Naive B cell (primary cell): ENCODE measurements around the gene E2F8. TPM values are rescaled to one million over a fixed set of nuclear protein-coding genes. Genes with fewer than 3 reads are reported as not detected.

Source experiments
- ATAC-seq, 2 donors: fragments of 150-1000 bp; cut with Tn5 transposase; 2 replicates each; pipeline ENCODE4 v1.10.0; 2021; ENCODE audit warnings: low read depth in 2 of 2, mild to moderate bottlenecking in 2 of 2, moderate library complexity in 2 of 2
- DNase-seq: peaks from one replicate; pipeline ENCODE4 v3.0.0; 2022
- H3K27ac Mint-ChIP-seq, 6 donors: one replicate each; pipeline ENCODE4 v1.8.0; 2020 to 2022; ENCODE audit warnings: mild to moderate bottlenecking in 6 of 6, mixed read lengths in 6 of 6, moderate library complexity in 5 of 6, inconsistent platforms in 2 of 6
- H3K27me3 Mint-ChIP-seq, 3 donors: one replicate each; pipeline ENCODE4 v1.8.0; 2021 to 2022; ENCODE audit warnings: mixed read lengths in 3 of 3, mild to moderate bottlenecking in 1 of 3
- H3K36me3 Mint-ChIP-seq, 2 donors: one replicate each; pipeline ENCODE4 v1.8.0; 2020 to 2022; ENCODE audit warnings: mixed read lengths in 2 of 2, inconsistent platforms in 1 of 2, mild to moderate bottlenecking in 1 of 2
- H3K4me1 Mint-ChIP-seq, 3 donors: one replicate each; pipeline ENCODE4 v1.8.0; 2020 to 2022; ENCODE audit warnings: mixed read lengths in 3 of 3, inconsistent platforms in 1 of 3, mild to moderate bottlenecking in 1 of 3, moderate library complexity in 1 of 3
- H3K4me3 Mint-ChIP-seq, 8 donors: one replicate each; pipeline ENCODE4 v1.8.0; 2020 to 2022; ENCODE audit warnings: mild to moderate bottlenecking in 8 of 8, mixed read lengths in 8 of 8, moderate library complexity in 8 of 8, inconsistent platforms in 2 of 8
- H3K9me3 Mint-ChIP-seq, 7 donors: one replicate each; pipeline ENCODE4 v1.8.0; 2020 to 2022; ENCODE audit warnings: mixed read lengths in 7 of 7, mild to moderate bottlenecking in 5 of 7, inconsistent platforms in 2 of 7, moderate library complexity in 1 of 7
- polyA plus RNA-seq, 6 donors: library from polyadenylated mRNA; unstranded; fragments of 300-500 nt; fragmentation: Illumina TruSeq; gene quantifications; one replicate each; pipeline ENCODE4 v1.2.3, GENCODE V29; 2021; ENCODE audit warnings: low read depth in 6 of 6

Gene E2F8
- polyA plus RNA-seq, 6 donors from 2014 or later = not detected

DNA sequence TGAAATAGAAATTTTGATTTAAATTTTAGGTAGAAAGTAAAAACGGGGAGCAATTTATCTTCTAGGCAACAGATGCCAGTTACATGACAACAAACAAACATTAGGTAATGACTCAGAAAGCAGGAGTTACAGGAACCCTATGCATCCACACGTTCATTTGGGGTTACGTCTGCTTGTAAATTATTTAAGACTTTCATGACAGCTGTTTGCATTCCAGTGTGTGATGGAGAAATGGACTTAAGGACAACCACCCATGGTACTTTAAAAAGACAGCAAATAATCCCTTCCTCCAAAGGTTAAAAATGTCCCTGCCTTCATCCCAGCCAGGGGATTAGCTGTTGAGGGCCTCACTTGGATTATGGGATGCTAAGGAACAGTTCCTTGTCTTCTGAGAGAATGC, 11.8 kb downstream of the E2F8 start:
- DNase-seq (no peak), ATAC-seq (no peak)
- H3K4me3 Mint-ChIP-seq = no peak overlapping the region
- no peaks in the 10 kb centered on the region for H3K27me3 Mint-ChIP-seq
- H3K36me3 Mint-ChIP-seq = no peaks in the 10 kb centered on the region
- no peaks in the 10 kb centered on the region for H3K4me1 Mint-ChIP-seq
- H3K9me3 Mint-ChIP-seq = peaks cover 0 to 2% (median 0%) of the 10 kb centered on the region in 7 donors
- H3K27ac Mint-ChIP-seq = no peak overlapping the region

DNA sequence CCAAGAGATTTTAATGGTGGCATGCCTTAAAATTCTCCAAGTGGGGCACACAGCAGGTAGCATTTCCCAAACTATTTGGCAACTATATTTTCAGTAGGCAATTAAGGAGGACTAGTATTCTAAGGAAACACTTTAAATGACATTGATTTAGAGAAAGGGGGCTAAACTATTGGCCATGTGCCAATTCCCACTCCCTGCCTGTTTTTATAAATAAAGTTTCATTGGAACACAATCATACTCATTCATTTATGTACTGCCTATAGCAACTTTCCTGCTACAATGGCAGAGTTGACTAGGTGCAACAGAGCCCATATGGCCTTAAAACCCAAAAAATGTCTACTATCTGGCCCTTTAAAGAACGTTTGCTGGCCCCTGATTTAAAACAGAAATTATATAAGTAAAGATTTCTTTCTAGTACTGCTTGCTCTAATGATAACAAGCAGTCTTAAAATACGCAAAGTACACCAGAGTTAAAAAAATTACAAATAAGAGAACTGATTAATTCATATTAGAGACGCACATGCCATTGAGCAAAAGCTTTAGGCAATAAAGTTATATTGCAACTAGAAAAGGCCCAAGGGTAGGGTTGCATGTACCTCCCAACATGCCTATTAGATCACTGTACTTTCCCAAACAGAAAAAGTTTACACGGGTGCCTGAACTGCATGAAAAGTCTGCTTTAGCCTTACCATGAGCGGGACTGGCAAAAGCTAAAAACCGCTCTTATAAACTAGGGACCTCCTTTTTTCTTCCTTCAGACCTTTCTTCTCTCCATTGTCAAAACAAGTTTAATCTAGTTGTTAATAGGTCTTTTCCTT, 14.2 kb downstream of the E2F8 start:
- no peak overlapping the region for H3K4me3 Mint-ChIP-seq
- H3K36me3 Mint-ChIP-seq = no peaks in the 10 kb centered on the region
- DNase-seq = no peak

DNA sequence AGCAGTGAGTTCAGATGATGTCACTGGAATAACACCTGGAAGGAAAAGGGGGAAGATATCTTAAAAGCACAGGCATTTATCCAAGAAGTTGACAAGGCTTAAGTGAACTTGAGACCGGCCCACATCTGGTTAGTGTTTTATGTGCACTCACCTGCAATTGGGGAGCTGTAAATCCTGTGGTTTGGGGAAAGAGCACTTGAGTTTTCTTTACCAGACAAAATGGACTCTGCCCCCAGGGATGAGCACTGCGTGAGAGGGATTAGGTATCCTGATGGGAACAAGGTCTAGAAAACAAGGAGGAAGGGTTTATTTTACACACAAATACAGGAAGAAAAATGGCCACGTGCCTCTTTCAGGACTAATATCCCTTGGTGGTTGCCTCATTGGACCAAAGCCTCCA, 15.2 kb downstream of the E2F8 start:
- peak overlapping the region in 1 of 6 donors; percentile 67 for H3K27ac Mint-ChIP-seq

More for the DNA sequence above, 14.2 kb downstream of the E2F8 start:
- H3K4me1 Mint-ChIP-seq = no peaks in the 10 kb centered on the region
- H3K27me3 Mint-ChIP-seq = no peaks in the 10 kb centered on the region
- no peak overlapping the region for H3K27ac Mint-ChIP-seq
- peaks cover 0 to 2% (median 0%) of the 10 kb centered on the region in 7 donors for H3K9me3 Mint-ChIP-seq
- no peak for ATAC-seq

DNA sequence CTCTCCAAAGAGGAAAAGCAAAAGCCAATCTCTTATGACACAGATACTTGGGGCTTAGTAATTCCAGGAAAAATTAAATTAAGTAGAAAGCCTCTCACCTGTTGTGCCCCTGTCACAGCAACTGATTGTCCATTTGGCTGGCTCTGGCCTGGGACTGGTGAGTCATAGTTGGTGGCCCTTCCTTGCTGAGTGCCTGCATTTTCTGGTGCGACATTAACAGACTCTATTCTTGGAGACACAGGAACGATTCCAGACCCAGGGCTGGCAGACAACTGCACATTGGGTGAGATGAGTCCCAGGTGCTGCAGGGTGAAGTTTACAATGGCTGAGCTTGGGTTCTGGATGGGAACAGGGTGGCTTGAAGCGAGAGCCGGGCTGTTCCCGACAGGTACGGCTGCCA, 15.6 kb downstream of the E2F8 start:
- H3K9me3 Mint-ChIP-seq = peaks cover 0 to 5% (median 0%) of the 10 kb centered on the region in 7 donors
- ATAC-seq = no peak
- H3K27me3 Mint-ChIP-seq = no peaks in the 10 kb centered on the region
- H3K27ac Mint-ChIP-seq = peak overlapping the region in 1 of 6 donors; percentile 4
- H3K36me3 Mint-ChIP-seq = no peaks in the 10 kb centered on the region
- no peak overlapping the region for H3K4me3 Mint-ChIP-seq
- no peaks in the 10 kb centered on the region for H3K4me1 Mint-ChIP-seq
- no peak for DNase-seq

More for the DNA sequence above, 15.2 kb downstream of the E2F8 start:
- no peak for ATAC-seq
- H3K27me3 Mint-ChIP-seq = no peaks in the 10 kb centered on the region
- H3K4me3 Mint-ChIP-seq = no peak overlapping the region
- no peak for DNase-seq
- no peaks in the 10 kb centered on the region for H3K36me3 Mint-ChIP-seq
- H3K9me3 Mint-ChIP-seq = peaks cover 0 to 5% (median 0%) of the 10 kb centered on the region in 7 donors
- H3K4me1 Mint-ChIP-seq = no peaks in the 10 kb centered on the region

DNA sequence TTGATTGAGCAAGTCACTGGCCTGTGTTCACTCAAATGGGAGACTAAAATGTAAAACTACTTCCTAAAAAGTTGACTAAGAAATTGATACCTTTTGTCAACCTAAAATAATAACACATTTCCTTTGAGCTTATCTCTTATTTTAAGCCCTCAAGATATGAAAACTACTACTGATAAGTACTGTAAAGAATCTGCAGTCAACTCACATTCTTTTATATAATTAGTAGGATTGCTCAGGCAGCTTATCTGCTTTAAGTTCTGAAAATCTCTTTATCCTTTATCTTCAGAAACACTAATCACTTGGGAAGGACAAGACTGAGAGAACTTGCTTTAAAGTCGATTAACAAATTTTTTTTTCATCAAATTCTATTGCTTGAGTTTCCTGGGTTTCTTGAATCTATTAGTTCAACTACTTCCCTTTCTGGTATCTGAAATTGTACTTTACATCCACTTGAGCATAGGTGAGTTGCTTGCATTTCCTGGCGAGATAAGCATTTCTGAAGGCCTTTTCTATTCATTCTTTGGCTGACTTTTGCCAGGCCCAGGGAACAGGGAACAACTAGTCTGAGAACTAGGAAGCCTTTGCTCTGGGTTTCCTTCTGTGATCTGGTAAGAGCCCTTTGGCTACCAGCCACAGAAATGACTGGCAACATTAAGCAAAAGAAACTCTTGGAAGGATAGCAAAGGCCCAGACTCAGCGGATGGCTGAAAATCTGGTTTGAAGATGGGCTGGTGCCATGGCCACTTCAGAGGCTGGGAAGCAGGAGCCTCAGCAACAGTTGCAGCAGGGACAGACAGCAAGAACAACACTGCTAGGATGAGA, 19.6 kb downstream of the E2F8 start:
- Mint-ChIP-seq H3K4me1 (no peaks in the 10 kb centered on the region), H3K36me3 (no peaks in the 10 kb centered on the region), H3K4me3 (peak overlapping the region in 1 of 8 donors; percentile 54), H3K27ac (no peak overlapping the region), H3K9me3 (peaks cover 0 to 5% (median 0%) of the 10 kb centered on the region in 7 donors), H3K27me3 (peaks cover 0 to 5% (median 5%) of the 10 kb centered on the region in 3 donors)
- DNase-seq (no peak), ATAC-seq (no peak)

DNA sequence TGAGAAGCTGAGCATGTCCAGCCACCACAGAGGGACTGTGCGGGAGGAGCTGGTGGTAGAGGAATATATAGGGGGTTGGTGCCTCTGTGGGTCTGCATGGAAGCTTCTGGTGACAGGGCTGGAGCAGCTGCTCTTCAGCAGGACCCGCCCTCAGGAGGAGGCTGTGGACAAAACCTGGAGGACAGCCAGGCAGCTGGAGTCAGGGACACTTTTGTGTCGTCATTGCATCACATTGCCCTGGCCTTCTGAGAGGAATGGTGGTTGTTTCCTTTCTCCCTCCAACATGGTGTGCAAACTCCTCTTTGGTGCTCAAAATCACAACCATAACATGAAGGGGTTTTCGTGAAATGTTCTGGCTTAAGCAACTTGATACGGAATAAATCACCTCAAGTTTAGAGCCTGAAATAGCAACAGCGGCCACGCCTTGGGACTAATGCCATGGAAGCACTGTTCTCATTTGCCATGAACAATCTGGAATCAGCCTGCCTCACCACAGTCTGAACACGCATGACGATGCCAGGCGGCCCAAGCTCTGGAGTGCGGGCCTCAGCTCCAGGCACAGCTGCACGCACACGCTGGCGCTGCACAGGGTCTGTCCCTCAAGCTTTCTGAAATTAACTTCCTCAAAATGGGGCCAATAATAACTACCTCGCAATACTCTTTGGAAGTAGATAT, 21.8 kb downstream of the E2F8 start:
- H3K27ac Mint-ChIP-seq = no peak overlapping the region
- no peak for ATAC-seq
- H3K27me3 Mint-ChIP-seq = peaks cover 12 to 18% (median 16%) of the 10 kb centered on the region in 3 donors
- no peaks in the 10 kb centered on the region for H3K4me1 Mint-ChIP-seq
- H3K9me3 Mint-ChIP-seq = peaks cover 0 to 5% (median 0%) of the 10 kb centered on the region in 7 donors
- H3K36me3 Mint-ChIP-seq = no peaks in the 10 kb centered on the region
- H3K4me3 Mint-ChIP-seq = no peak overlapping the region
- no peak for DNase-seq

DNA sequence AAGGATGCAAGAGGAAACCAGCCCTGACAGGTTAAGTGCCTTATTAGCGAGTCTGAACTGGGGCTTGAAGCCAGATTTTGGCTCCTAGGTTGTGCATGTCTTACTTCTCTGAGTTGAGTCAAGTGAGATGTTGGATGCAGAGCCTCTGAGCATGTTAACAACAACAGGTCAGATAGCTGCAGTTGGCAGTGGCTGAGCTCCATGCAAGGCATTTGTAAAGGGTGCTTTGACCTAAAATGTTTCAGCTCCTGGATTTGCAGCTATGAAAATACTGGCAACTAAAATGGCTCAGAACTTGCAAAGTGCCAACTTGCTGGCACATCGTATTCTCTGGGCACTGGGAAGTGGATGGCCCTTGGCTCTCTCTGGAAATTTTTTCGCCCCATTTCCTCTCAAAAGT, 22.5 kb downstream of the E2F8 start:
- DNase-seq (no peak), ATAC-seq (no peak)
- Mint-ChIP-seq H3K36me3 (no peaks in the 10 kb centered on the region), H3K27ac (no peak overlapping the region), H3K4me1 (no peaks in the 10 kb centered on the region), H3K4me3 (no peak overlapping the region), H3K27me3 (peaks cover 18 to 25% (median 22%) of the 10 kb centered on the region in 3 donors), H3K9me3 (peaks cover 0 to 5% (median 0%) of the 10 kb centered on the region in 7 donors)

DNA sequence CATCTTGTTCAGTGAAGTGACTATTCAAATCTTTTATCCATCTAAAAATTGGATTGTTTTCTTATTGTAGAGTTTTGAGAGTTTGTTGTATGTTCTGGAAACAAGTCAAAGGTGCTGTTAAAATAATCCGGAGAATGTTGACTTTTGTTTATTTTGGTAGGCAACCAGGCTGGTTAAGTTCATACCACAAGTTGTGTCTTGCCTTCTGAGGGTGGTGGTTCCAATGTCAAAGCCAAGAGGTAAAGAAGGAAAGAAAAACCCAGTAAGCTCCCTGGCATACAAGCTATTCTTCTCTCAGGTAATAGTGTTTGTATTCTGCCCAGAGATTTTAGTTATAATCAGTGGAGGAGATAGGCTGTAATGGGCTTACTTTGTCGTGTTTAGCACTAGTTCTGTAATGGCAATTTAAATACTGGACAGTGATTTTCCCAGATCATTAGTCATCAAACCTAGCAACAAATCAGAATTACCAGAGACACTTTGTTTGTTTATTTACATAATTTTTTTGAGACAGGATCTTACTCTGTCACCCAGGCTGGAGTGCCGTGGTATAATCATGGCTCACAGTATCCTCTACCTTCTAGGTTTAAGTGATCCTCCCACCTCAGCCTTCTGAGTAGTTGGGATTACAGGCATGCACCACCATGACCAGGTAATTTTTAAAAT, 23.9 kb downstream of the E2F8 start:
- ATAC-seq = no peak

DNA sequence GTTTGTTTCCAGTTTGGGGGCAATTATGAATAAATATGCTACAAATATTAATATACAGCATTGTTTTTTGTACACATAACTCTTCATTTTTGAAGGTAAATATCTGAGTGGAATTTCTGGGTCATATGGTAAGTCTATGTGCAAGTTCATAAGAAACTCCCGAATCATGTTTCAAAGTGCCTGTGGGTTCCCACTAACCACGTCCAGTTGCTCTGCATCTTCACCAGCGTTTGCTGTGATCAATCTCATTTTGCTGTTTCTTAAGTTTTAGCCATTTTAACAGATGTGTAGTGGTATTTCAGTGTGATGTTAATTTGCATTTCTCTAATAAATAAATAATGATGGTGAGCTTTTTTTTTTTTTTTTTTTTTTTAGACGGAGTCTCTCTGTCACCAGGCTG, 24.7 kb downstream of the E2F8 start:
- DNase-seq = no peak
- no peaks in the 10 kb centered on the region for H3K36me3 Mint-ChIP-seq
- no peak overlapping the region for H3K4me3 Mint-ChIP-seq
- H3K27ac Mint-ChIP-seq = no peak overlapping the region
- H3K4me1 Mint-ChIP-seq = no peaks in the 10 kb centered on the region
- no peak for ATAC-seq
- peaks cover 35 to 38% (median 35%) of the 10 kb centered on the region in 3 donors for H3K27me3 Mint-ChIP-seq
- no peaks in the 10 kb centered on the region for H3K9me3 Mint-ChIP-seq

More for the DNA sequence above, 23.9 kb downstream of the E2F8 start:
- H3K4me3 Mint-ChIP-seq = no peak overlapping the region
- no peak for DNase-seq
- H3K27ac Mint-ChIP-seq = no peak overlapping the region
- H3K9me3 Mint-ChIP-seq = peaks cover 0 to 2% (median 0%) of the 10 kb centered on the region in 7 donors
- no peaks in the 10 kb centered on the region for H3K4me1 Mint-ChIP-seq
- H3K36me3 Mint-ChIP-seq = no peaks in the 10 kb centered on the region
- peaks cover 31 to 35% (median 33%) of the 10 kb centered on the region in 3 donors for H3K27me3 Mint-ChIP-seq

DNA sequence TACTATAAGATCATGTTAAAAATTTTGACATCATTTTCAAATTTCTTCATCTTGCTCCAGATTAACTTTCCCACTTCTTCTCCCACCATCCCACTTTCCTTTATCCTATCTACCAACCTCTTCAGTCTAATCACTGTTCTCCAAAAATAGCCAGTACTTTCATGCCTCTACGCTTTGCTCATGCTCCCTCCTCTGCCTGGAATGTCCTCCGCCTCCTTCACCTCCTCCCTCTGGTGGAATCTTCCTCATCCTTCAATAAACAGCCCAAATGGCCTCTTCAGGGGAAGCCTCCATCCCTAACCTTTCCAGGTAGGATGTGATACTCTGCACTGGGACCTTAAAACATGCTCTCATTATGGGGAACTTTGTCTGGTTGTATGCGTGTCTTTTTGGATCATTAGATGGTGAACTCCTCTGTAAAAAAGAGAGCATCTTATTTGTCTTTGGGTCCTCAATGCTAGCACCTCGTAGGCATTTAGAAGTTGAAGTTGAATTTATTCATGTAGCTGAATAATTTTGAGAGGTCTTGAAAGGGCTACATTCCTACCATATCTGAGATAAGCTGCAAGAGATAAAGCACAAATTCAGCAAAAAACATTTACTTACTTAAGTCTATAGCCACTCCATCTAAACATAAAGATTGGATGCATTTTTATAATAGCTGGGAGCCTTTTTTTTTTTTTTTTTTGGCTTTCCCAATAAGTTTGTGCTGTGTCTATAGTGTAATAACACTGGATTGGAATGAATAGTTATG, 31.0 kb downstream of the E2F8 start:
- ATAC-seq (no peak), DNase-seq (no peak)
- Mint-ChIP-seq H3K27ac (no peak overlapping the region), H3K4me1 (no peaks in the 10 kb centered on the region), H3K9me3 (peaks cover 0 to 1% (median 0%) of the 10 kb centered on the region in 7 donors), H3K4me3 (no peak overlapping the region), H3K36me3 (no peaks in the 10 kb centered on the region), H3K27me3 (peaks cover 50 to 63% (median 52%) of the 10 kb centered on the region in 3 donors)

DNA sequence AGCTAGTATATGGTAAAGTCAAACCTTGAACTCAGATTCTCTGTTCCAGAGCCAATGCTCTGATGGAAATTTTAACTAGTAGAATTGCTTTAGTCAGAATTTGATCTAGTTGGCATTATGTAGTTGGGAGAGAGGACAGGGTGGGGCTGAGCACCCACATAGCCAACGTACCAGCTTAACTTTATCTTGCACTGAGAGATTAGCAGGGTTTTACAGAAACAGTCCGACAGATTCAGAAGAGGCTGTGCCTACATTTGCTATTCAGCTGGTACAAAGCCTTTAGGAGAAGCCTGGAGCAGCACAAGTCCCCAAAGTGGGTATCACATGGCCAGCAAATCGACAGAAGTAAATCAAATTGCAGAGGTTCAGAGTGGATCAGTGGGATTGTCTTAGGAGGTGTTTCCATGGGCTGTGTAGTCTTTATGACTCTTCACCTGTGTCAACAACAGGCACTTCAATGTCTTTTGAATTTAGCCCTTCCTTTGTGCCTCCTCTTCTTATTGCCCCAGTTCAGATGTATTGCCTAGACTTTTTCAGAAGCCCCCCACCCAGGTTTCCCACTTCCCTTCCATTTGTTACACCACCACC, 31.7 kb downstream of the E2F8 start:
- H3K36me3 Mint-ChIP-seq = no peaks in the 10 kb centered on the region
- H3K27ac Mint-ChIP-seq = no peak overlapping the region
- peaks cover 43 to 56% (median 52%) of the 10 kb centered on the region in 3 donors for H3K27me3 Mint-ChIP-seq
- H3K4me3 Mint-ChIP-seq = no peak overlapping the region
- DNase-seq (no peak), ATAC-seq (no peak)
- no peaks in the 10 kb centered on the region for H3K4me1 Mint-ChIP-seq
- peaks cover 0 to 1% (median 0%) of the 10 kb centered on the region in 7 donors for H3K9me3 Mint-ChIP-seq

DNA sequence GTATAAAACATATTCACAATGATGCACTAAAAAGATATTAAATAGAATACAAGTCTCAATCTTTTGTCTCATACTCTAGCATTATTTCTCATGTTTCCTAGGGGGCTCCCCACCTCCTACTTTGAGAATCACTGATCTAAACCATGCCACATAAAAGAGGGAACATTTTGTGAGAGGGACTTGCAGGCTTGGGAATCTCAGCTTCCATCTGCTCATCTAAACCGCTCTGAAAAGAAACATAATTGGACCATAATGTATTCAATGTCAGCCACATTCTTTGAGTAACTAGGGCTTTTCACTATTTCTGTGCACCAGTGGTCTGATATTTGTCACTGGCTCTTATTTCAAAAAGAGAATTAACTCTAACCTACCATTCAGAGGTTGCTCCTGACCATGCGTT, 32.6 kb downstream of the E2F8 start:
- ATAC-seq = no peak
- no peaks in the 10 kb centered on the region for H3K36me3 Mint-ChIP-seq

More for the DNA sequence above, 32.6 kb downstream of the E2F8 start:
- Mint-ChIP-seq H3K4me3 (no peak overlapping the region), H3K9me3 (peaks cover 0 to 1% (median 0%) of the 10 kb centered on the region in 7 donors), H3K27me3 (peaks cover 35 to 47% (median 46%) of the 10 kb centered on the region in 3 donors), H3K27ac (no peak overlapping the region), H3K4me1 (no peaks in the 10 kb centered on the region)
- DNase-seq = no peak
